ENCODE data around the gene MKI67.
"Not testable (repeated sequence)": the region's sequence is repeated elsewhere in the genome, so short reads cannot be mapped to it uniquely, and the experiment has no call there.

The MKI67 gene, protein sequence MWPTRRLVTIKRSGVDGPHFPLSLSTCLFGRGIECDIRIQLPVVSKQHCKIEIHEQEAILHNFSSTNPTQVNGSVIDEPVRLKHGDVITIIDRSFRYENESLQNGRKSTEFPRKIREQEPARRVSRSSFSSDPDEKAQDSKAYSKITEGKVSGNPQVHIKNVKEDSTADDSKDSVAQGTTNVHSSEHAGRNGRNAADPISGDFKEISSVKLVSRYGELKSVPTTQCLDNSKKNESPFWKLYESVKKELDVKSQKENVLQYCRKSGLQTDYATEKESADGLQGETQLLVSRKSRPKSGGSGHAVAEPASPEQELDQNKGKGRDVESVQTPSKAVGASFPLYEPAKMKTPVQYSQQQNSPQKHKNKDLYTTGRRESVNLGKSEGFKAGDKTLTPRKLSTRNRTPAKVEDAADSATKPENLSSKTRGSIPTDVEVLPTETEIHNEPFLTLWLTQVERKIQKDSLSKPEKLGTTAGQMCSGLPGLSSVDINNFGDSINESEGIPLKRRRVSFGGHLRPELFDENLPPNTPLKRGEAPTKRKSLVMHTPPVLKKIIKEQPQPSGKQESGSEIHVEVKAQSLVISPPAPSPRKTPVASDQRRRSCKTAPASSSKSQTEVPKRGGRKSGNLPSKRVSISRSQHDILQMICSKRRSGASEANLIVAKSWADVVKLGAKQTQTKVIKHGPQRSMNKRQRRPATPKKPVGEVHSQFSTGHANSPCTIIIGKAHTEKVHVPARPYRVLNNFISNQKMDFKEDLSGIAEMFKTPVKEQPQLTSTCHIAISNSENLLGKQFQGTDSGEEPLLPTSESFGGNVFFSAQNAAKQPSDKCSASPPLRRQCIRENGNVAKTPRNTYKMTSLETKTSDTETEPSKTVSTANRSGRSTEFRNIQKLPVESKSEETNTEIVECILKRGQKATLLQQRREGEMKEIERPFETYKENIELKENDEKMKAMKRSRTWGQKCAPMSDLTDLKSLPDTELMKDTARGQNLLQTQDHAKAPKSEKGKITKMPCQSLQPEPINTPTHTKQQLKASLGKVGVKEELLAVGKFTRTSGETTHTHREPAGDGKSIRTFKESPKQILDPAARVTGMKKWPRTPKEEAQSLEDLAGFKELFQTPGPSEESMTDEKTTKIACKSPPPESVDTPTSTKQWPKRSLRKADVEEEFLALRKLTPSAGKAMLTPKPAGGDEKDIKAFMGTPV (N-terminal part only)

DNA sequence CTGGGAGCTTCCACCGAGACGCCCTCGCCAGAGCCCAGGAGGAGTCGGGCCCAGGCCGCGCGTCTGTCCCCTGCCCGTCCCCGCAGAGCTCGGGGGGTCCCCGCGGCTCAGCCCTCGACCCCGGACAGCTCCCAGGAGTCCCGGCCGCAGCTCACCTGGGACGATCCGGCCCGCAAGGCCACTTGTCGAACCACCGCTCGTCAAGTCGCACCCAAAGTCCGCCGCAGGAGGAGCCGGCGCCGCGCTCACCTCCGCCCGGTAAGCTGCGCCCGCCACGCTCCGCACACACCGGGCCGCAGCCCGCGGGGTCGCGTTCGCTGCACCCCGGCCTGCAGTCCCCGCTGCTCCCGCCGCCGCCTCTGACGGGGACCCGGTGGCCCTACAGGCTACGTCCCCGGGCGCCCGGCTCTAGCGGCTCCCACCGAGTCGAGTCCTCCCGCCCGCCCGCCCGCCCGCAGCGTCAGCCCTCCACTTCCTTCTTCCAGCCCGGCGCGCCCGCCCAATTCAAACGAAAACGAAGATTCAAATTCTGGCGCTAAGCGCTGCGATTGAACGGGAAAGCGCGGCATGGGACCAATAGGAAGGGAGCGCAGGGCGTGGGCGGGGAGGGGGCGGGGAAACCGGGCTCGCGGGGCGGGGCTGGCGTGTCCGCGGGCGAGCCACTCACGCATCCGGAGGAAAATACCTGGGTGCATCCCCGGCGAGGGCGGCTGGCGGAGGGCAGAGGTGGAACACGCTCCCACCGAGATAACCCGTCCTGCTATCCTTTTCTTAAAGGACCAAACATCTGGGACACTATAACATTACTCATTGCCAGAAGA, at the start of gene MKI67:
MKI67 (minus strand) TSS at position 480 of the 821 bp plus-strand sequence. CDS start 756 bp downstream, outside the sequence.
- Histone ChIP-seq H3K4me1 (ENCODE audit: insufficient read depth, low read length) (peaks cover 2% of the 10 kb centered on the region; the same call in 1 of the 2 replicates), H3K9me3 (ENCODE audit: control insufficient read depth, insufficient read depth, low read length) (no peaks in the 10 kb centered on the region), H3K36me3 (ENCODE audit: insufficient read depth, low read length) (no peaks in the 10 kb centered on the region), H3K9ac (ENCODE audit: low read depth, low read length) (peak within 1 kb of the TSS; percentile 90)

DNA sequence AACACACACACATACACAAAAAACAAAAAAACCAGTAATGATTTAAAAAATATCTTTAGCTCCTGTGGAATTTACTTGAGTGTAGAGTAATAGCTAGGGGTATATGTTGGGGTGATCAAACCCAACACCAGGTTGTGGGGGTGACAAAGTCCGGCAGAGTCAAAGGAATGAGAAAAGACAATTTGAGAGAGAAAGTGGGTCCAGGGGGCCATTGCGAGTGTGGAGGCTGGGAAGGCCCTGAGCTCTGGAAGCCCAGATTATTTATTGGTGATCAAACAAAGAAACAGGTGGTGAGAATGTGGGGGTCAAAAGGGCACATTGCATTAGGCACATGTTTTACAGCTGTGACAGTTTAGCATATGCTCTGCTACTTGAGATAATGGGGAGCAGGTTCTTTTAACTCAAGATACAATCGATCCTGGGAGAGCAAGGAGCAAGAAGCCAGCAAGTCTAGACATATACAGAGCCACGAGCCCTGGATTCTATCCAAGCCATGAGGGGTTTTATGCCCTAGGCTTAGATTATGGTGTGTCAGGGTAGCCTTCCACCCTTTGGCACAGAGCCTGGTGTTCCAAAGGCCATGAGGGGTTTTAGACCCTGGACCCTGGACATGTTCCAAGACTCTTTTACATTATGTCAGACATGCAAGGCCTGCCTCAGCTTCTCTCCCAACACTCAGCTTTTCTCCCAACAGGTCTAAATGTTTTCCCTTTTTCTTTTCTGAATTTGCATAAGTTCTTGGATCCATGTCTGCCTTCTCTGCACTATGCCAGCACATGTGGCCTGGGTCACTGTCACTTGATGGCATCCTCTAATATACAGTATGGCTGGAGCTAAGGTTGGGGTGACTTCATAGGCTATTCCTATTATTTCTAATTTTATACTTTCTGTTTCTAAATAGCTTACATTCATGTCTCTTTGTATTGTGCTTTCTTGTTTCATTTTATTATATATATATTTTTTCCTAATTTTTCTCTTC, 48.6 kb upstream of the MKI67 start:
- no peaks in the 10 kb centered on the region for H3K36me3 ChIP-seq (ENCODE audit: insufficient read depth, low read length)
- H3K4me1 ChIP-seq (ENCODE audit: insufficient read depth, low read length): no peaks in the 10 kb centered on the region
- peaks cover 19% of the 10 kb centered on the region; the same call in 1 of the 2 replicates for H3K9me3 ChIP-seq (ENCODE audit: control insufficient read depth, insufficient read depth, low read length)
- H3K9ac ChIP-seq (ENCODE audit: low read depth, low read length): no peak overlapping the region

DNA sequence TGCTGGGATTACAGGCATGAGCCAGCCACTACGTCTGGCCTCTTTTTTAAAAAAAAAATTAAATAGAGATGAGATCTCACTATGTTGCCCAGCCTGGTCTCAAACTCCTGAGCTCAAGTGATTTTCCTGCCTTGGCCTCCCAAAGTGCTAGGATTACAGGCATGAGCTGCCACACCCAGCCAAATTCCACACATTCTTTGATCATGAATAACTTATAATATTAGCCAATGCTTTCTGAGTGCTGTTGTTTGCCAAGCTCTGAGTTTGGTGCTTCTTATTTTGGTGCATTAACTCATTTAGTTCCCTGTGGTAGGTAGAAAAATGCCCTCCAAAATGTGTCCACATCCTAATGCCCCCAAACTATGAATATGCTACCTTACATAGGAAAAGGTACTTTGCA, 47.2 kb upstream of the MKI67 start:
- H3K36me3 ChIP-seq (ENCODE audit: insufficient read depth, low read length): no peaks in the 10 kb centered on the region
- H3K4me1 ChIP-seq (ENCODE audit: insufficient read depth, low read length): no peaks in the 10 kb centered on the region
- no peak overlapping the region for H3K9ac ChIP-seq (ENCODE audit: low read depth, low read length)
- H3K9me3 ChIP-seq (ENCODE audit: control insufficient read depth, insufficient read depth, low read length): peaks cover 19% of the 10 kb centered on the region; the same call in 1 of the 2 replicates

DNA sequence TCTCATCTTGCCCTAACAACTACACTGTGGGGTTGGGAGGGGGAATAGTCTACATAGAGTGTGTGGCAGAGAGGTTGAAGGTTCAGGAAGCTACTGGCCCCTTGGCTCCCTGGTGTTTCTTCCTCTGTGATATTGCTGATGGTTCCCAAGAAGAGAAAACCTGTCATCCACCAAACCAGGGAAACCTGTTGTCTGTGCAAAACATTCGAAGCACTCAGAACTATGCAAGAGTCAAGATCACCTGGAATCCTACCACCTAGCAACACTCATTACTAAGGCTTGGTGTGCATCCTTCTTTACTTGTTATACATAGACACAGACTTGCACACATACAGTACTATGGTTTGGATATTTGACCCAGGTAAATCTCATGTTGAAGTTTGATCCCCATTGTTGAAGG, 46.5 kb upstream of the MKI67 start:
- H3K9me3 ChIP-seq (ENCODE audit: control insufficient read depth, insufficient read depth, low read length): peaks cover 19% of the 10 kb centered on the region; the same call in 1 of the 2 replicates
- no peaks in the 10 kb centered on the region for H3K36me3 ChIP-seq (ENCODE audit: insufficient read depth, low read length)
- H3K4me1 ChIP-seq (ENCODE audit: insufficient read depth, low read length): no peaks in the 10 kb centered on the region
- H3K9ac ChIP-seq (ENCODE audit: low read depth, low read length): no peak overlapping the region

DNA sequence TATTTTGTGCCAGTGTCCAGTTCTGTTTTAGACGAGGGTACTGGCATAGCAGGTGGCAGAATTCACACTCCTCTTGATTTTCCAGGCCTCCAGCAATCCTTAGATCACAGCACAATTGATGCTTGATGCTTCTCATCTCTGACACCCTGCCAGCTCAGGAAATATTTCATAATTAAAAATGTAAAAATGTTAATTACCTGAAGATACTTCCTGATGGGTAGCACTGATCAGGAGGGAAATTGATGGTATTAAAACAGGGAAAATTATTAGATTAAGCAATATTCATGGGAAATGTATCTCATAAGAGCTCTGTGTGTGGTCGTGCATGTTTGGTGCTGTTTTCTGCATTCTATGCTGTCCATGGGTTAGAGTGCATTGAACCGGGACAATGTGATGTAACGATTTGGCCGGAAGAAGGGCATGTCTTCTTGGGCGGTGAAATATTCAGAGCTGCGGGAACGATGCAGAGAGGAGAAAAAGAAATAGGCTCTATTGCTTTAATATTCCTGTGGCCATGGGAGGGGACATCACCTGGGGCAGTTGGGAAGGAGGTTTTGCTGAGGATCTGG, 43.7 kb upstream of the MKI67 start:
- peaks cover 11% of the 10 kb centered on the region; the same call in 1 of the 2 replicates for H3K9me3 ChIP-seq (ENCODE audit: control insufficient read depth, insufficient read depth, low read length)
- no peaks in the 10 kb centered on the region for H3K4me1 ChIP-seq (ENCODE audit: insufficient read depth, low read length)
- no peak overlapping the region for H3K9ac ChIP-seq (ENCODE audit: low read depth, low read length)
- no peaks in the 10 kb centered on the region for H3K36me3 ChIP-seq (ENCODE audit: insufficient read depth, low read length)

DNA sequence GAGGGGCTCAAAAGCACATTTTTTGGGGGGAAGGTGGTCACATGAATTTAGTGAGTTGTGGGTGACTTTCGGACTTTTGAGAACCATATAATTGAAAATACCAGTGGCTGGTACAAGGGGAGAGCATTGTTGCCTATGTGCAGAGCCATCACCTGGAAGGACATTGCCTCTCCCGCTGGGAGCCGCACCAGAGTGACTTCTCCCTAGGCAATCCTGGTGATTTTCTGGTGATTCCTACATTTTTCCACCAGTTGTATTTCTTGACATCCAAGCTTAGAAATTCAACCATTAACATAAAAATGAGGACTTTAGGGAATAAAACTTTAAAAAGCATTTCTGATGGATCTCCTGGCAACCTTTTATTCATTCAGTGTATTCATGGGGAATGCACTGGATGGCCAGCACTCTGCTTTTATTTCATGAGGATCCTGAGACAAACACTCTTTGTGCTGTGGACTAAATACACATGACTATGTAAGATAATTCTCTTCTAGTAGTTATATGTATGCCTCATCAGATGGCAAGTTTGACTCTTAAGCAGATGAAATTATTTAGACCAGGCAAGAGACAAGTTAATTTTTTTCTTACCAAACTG, 41.8 kb upstream of the MKI67 start:
- Histone ChIP-seq H3K9ac (ENCODE audit: low read depth, low read length) (no peak overlapping the region), H3K9me3 (ENCODE audit: control insufficient read depth, insufficient read depth, low read length) (peaks cover 7% of the 10 kb centered on the region; the same call in 1 of the 2 replicates), H3K4me1 (ENCODE audit: insufficient read depth, low read length) (no peaks in the 10 kb centered on the region), H3K36me3 (ENCODE audit: insufficient read depth, low read length) (no peaks in the 10 kb centered on the region)

DNA sequence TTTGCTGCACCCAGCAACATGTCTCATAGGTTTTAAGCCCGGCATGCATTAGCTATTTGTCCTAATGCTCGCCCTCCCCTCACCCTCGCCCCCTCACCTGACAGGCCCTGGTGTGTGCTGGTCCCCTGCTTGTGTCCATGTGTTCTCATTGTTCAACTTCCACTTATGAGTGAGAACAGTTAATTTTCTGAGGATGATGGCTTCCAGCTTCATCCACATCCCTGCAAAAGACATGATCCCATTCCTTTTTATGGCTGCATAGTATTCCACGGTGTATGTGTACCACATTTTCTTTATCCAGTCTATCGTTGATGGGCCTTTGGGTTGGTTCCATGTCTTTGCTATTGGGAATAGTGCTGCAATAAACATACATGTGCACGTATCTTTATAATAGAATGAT, 40.9 kb upstream of the MKI67 start:
- H3K9me3 ChIP-seq (ENCODE audit: control insufficient read depth, insufficient read depth, low read length); H3K36me3 ChIP-seq (ENCODE audit: insufficient read depth, low read length); H3K9ac ChIP-seq (ENCODE audit: low read depth, low read length); H3K4me1 ChIP-seq (ENCODE audit: insufficient read depth, low read length): not testable (repeated sequence)

DNA sequence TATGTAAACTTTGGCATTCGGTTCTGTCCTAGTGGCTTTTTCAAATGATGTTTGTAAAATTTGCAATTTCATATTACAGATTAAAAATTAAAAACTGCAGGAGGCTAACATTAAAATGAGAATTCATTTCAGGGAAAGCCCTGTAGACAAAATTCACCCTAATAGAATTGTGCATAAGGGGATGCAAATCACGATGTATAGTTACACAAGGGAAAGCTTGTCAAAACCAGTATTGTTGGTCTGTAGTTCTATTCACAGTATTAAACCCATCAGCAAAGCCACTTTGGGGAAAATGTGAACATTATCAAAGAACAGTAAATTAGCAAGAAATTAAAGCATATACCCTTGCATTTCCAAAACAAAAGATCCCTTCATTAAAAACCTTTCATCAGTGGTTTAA, 39.9 kb upstream of the MKI67 start:
- Histone ChIP-seq H3K9ac (ENCODE audit: low read depth, low read length) (no peak overlapping the region), H3K36me3 (ENCODE audit: insufficient read depth, low read length) (no peaks in the 10 kb centered on the region), H3K9me3 (ENCODE audit: control insufficient read depth, insufficient read depth, low read length) (no peaks in the 10 kb centered on the region), H3K4me1 (ENCODE audit: insufficient read depth, low read length) (no peaks in the 10 kb centered on the region)

DNA sequence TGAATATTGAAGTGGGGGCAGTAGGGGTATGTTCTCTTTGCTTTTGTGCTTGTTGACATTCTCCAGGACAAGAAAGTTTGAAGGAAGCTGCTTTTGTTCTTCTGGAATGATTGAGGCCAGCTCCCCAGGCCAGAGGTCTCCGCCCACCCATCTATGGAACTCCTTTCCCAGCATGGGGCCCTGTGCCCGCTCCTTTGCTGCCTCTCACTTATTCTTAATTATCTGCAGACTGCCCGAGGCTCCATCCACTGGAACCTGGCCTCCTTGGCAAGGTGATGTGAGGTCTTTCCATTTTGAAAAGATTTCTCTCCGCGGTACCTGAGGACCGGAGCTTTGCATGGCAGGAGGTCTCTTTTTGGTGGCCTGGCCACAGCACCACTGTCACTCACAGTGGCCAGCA, 39.3 kb upstream of the MKI67 start:
- Histone ChIP-seq H3K4me1 (ENCODE audit: insufficient read depth, low read length) (no peaks in the 10 kb centered on the region), H3K9ac (ENCODE audit: low read depth, low read length) (no peak overlapping the region), H3K36me3 (ENCODE audit: insufficient read depth, low read length) (no peaks in the 10 kb centered on the region), H3K9me3 (ENCODE audit: control insufficient read depth, insufficient read depth, low read length) (no peaks in the 10 kb centered on the region)

DNA sequence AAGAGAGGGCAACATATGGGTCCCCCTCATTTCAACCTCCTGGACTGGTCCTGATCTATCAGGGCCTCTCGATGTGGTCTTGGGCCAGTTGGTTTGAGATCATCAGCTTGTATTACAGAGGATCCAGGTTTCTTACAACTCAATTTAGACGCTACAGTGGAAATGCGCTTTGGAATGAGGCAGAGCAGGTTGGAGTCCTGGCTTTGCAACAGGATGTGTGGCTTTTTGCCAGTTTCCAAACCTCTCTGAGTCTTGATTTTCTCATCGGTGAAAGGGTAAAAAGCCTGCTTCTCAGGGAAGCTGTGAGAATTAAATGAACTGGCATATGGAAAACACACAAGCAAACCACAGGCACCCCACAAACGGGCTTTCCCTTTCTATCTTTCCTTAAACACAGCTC, 37.5 kb upstream of the MKI67 start:
- H3K4me1 ChIP-seq (ENCODE audit: insufficient read depth, low read length): no peaks in the 10 kb centered on the region
- no peaks in the 10 kb centered on the region for H3K36me3 ChIP-seq (ENCODE audit: insufficient read depth, low read length)
- no peaks in the 10 kb centered on the region for H3K9me3 ChIP-seq (ENCODE audit: control insufficient read depth, insufficient read depth, low read length)

DNA sequence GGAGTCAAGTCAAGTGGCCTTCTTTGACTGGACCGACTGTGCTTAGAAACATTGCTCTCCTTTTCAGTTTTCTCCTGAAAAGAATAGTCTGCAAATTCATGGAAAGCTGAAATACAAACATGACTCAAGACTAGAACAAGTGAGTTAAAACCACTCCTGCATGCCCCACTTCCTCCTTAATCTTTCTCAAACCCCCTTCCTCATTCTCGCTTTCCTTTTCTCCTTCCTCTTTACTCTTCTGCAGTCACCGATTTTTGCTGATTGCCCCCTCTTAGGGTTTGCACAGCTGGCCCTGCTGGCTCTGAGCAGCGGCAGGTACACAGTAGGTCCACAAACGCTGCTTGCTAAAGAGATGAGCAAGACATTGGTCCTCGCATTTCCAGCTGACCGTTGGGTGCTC, 34.8 kb upstream of the MKI67 start:
- no peaks in the 10 kb centered on the region for H3K36me3 ChIP-seq (ENCODE audit: insufficient read depth, low read length)
- H3K4me1 ChIP-seq (ENCODE audit: insufficient read depth, low read length): no peaks in the 10 kb centered on the region
- no peak overlapping the region for H3K9ac ChIP-seq (ENCODE audit: low read depth, low read length)
- no peaks in the 10 kb centered on the region for H3K9me3 ChIP-seq (ENCODE audit: control insufficient read depth, insufficient read depth, low read length)

More for the DNA sequence above, 37.5 kb upstream of the MKI67 start:
- no peak overlapping the region for H3K9ac ChIP-seq (ENCODE audit: low read depth, low read length)

DNA sequence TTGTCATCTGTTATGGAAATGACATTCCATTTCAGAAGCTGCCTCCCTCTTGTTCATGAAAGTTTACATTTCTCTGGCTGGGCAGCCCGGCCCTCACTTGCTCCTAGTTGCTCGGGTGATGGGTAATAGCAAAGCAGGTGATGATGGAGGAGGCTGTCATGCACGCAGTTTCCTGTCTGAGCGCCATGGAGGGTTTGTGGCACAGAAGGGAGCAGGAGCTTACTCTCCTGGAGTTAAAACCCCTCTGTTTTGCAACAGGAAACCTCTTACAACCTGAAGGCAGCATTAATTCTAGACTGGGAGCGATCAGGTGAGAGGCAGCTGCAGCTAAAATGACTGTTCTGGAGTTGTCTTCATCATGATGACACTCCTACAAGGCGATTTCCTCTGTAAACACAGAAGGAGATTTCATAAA, 34.1 kb upstream of the MKI67 start:
- no peaks in the 10 kb centered on the region for H3K9me3 ChIP-seq (ENCODE audit: control insufficient read depth, insufficient read depth, low read length)
- no peaks in the 10 kb centered on the region for H3K4me1 ChIP-seq (ENCODE audit: insufficient read depth, low read length)
- no peaks in the 10 kb centered on the region for H3K36me3 ChIP-seq (ENCODE audit: insufficient read depth, low read length)
- H3K9ac ChIP-seq (ENCODE audit: low read depth, low read length): no peak overlapping the region

Data from ES-I3 (cell line).